B cell (primary cell): ENCODE results near the gene PRIM2. TPM values are rescaled to one million over a fixed set of nuclear protein-coding genes. Genes with fewer than 3 reads are reported as not detected.

Source experiments
- ATAC-seq: fragments of 200-7000 bp; cut with Tn5 transposase; one replicate; pipeline ENCODE4 v1.10.0; 2021; ENCODE audit warnings: low read depth, mild to moderate bottlenecking, moderate number of reproducible peaks, moderate library complexity
- CTCF ChIA-PET: fragments of 350-600 bp; sonication (Branson Sonifier 250); formaldehyde crosslinking; loops from one replicate; lab custom pipeline; 2021; ENCODE audit warnings: antibody characterized with exemption, inconsistent platforms; lab: Charles Lee
- POLR2A ChIA-PET: fragments of 350-600 bp; sonication (Branson Sonifier 250); formaldehyde crosslinking; loops from one replicate; lab custom pipeline; 2021; ENCODE audit warnings: antibody characterized with exemption; lab: Charles Lee
- DNase-seq: peaks from one replicate; pipeline ENCODE4 v3.0.0; 2013
- H2AFZ ChIP-seq: 2 replicates; pipeline ENCODE4 v1.6.1; 2012; ENCODE audit warnings: mild to moderate bottlenecking, low read depth, low read length; ENCODE audit not compliant: insufficient read depth, poor library complexity, severe bottlenecking
- H3K27ac ChIP-seq, 2 donors: 1 replicate in 1 of 2; 2 replicates in 1 of 2; pipeline ENCODE4 v1.5.1; 2012 to 2013; ENCODE audit warnings: low read length in 2 of 2, mild to moderate bottlenecking in 2 of 2, moderate library complexity in 1 of 2
- H3K27me3 ChIP-seq, 4 experiments: fragments of 200-600 bp in 1 of 4; sonication (generic) in 1 of 4; replicated peaks in 1 of 4; 1 replicate in 2 of 4; 2 replicates in 2 of 4; pipeline versions ENCODE4 v1.6.1 to v1.7.0; 2013 to 2016; ENCODE audit warnings: low read length in 3 of 4, mild to moderate bottlenecking in 2 of 4, mixed read lengths in 1 of 4, moderate library complexity in 1 of 4; ENCODE audit not compliant: insufficient read depth in 4 of 4, control insufficient read depth in 3 of 4; ENCODE audit errors: control extremely low read depth in 1 of 4
- H3K36me3 ChIP-seq, 2 experiments: replicated peaks in 1 of 2; 1 replicate in 1 of 2; 2 replicates in 1 of 2; pipeline versions ENCODE4 v1.6.1 to v1.7.1; 2013; ENCODE audit warnings: low read length in 1 of 2; ENCODE audit not compliant: insufficient read depth in 2 of 2, control insufficient read depth in 1 of 2; ENCODE audit errors: control extremely low read depth in 1 of 2, extremely low read depth in 1 of 2
- H3K4me1 ChIP-seq, 2 donors: fragments of 200-600 bp in 1 of 2; sonication (generic) in 1 of 2; 1 replicate in 1 of 2; 2 replicates in 1 of 2; pipeline versions ENCODE4 v1.5.1 to v1.6.1; 2013 to 2017; ENCODE audit warnings: low read length in 2 of 2; ENCODE audit not compliant: control insufficient read depth in 2 of 2, insufficient read depth in 2 of 2
- H3K4me2 ChIP-seq: replicated peaks from 2 replicates; pipeline ENCODE3; 2012; ENCODE audit warnings: mild to moderate bottlenecking, low read depth, low read length; ENCODE audit not compliant: poor library complexity, severe bottlenecking
- H3K4me3 ChIP-seq, 5 experiments: fragments of 200-600 bp in 1 of 5; sonication (generic) in 1 of 5; 1 replicate in 3 of 5; 2 replicates in 2 of 5; pipeline versions ENCODE4 v1.5.1 to v1.7.0; 2011 to 2016; ENCODE audit warnings: low read length in 4 of 5, mild to moderate bottlenecking in 4 of 5, low read depth in 2 of 5, control low read depth in 1 of 5, moderate library complexity in 1 of 5; ENCODE audit not compliant: insufficient read depth in 1 of 5; ENCODE audit errors: control extremely low read depth in 1 of 5, extremely low read depth in 1 of 5
- H3K79me2 ChIP-seq: fragments of 200-600 bp; sonication (generic); one replicate; pipeline ENCODE4 v1.6.0; 2016; ENCODE audit warnings: low read length; ENCODE audit not compliant: control insufficient read depth, insufficient read depth
- H3K9ac ChIP-seq: fragments of 200-600 bp; sonication (generic); 2 replicates; pipeline ENCODE4 v1.6.1; 2017; ENCODE audit warnings: mild to moderate bottlenecking, low read length, moderate library complexity
- H3K9me3 ChIP-seq, 3 donors: one replicate each; pipeline versions ENCODE4 v1.6.1 to v1.7.1; 2013; ENCODE audit warnings: low read length in 2 of 3; ENCODE audit not compliant: control insufficient read depth in 2 of 3, insufficient read depth in 1 of 3; ENCODE audit errors: control extremely low read depth in 1 of 3
- H4K20me1 ChIP-seq: 2 replicates; pipeline ENCODE4 v1.6.0; 2012; ENCODE audit warnings: mild to moderate bottlenecking, low read length; ENCODE audit not compliant: insufficient read depth, control insufficient read depth, poor library complexity, severe bottlenecking
- H3K27ac Mint-ChIP-seq: one replicate; pipeline ENCODE4 v1.8.0; 2021; ENCODE audit warnings: mixed read lengths
- H3K27me3 Mint-ChIP-seq: one replicate; pipeline ENCODE4 v1.8.0; 2021; ENCODE audit warnings: mixed read lengths
- H3K4me1 Mint-ChIP-seq: one replicate; pipeline ENCODE4 v1.8.0; 2021; ENCODE audit warnings: mixed read lengths
- H3K4me3 Mint-ChIP-seq: one replicate; pipeline ENCODE4 v1.8.0; 2021; ENCODE audit warnings: mixed read lengths
- H3K9me3 Mint-ChIP-seq: one replicate; pipeline ENCODE4 v1.8.0; 2022; ENCODE audit warnings: mixed read lengths; ENCODE audit not compliant: insufficient read depth
- EZH2 ChIP-seq: IDR thresholded peaks from 2 replicates; pipeline ENCODE4 v1.6.1; 2012; ENCODE audit warnings: borderline replicate concordance, low read depth, mild to moderate bottlenecking, moderate library complexity, low read length; ENCODE audit not compliant: insufficient read depth, poor library complexity, severe bottlenecking
- WGBS: methylation state at CpG from one replicate; pipeline ENCODE4 v1.1.5; 2013; ENCODE audit warnings: missing lambda C conversion rate; ENCODE audit not compliant: insufficient coverage; 5-methylcytosine and 5-hydroxymethylcytosine counted together
- intact Hi-C: fragments of 100-400 bp; cut with micrococcal nuclease; formaldehyde crosslinking; loops from one replicate; pipeline ENCODE4 v1.10.0; 2022
- polyA plus RNA-seq: library from polyadenylated mRNA; depleted of rRNA; stranded (reverse); fragments of >200 nt; gene quantifications from 2 replicates; pipeline ENCODE4 v1.2.3, GENCODE V29; 2012
- total RNA-seq, 2 donors: library from RNA; stranded (reverse); fragments of 120-200 nt in 1 of 2; gene quantifications; 1 replicate in 1 of 2; 2 replicates in 1 of 2; pipeline versions ENCODE4 v1.2.3 to v1.2.4, GENCODE V29; 2013 to 2022
- TF ChIP-seq, protein P1 (sequence below): fragments of 200-600 bp; IDR thresholded peaks from one replicate; pipeline ENCODE4 v1.8.0; 2022; ENCODE audit warnings: antibody characterized with exemption, mild to moderate bottlenecking

Gene PRIM2
- total and polyA plus RNA-seq, 2 donors (not counting 1 experiment from before 2014, with no cell fraction given) = 5.2 to 21.0 TPM

DNA sequence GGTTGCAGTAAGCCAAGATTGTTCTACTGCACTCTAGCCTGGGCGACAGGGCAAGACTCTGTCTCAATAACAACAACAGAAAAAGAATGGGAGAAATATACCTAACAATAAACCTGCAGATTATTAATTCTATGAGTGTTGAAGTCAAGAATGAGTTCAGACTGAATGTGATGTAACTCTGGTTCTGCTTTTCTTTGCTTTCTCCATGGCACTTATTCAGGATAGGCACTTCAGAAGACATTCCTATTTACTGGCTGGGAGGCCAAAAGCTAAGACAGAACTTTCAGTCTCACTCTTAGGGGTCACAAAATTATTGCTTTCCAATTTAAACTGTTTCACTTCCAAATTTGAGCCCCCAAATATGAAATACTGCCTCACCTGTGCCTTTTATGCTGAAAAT, 15.7 kb upstream of the PRIM2 start:
- H3K4me3 ChIP-seq = no peak overlapping the region
- no peaks in the 10 kb centered on the region for H4K20me1 ChIP-seq
- Mint-ChIP-seq H3K27me3 (peaks cover 19% of the 10 kb centered on the region), H3K4me1 (no peaks in the 10 kb centered on the region), H3K27ac (no peak overlapping the region), H3K9me3 (no peaks in the 10 kb centered on the region), H3K4me3 (no peak overlapping the region)
- WGBS = no CpG with 5 or more reads among the region's 1 CpG
- POLR2A ChIA-PET = no interaction called here
- TF ChIP-seq, protein P1, sequence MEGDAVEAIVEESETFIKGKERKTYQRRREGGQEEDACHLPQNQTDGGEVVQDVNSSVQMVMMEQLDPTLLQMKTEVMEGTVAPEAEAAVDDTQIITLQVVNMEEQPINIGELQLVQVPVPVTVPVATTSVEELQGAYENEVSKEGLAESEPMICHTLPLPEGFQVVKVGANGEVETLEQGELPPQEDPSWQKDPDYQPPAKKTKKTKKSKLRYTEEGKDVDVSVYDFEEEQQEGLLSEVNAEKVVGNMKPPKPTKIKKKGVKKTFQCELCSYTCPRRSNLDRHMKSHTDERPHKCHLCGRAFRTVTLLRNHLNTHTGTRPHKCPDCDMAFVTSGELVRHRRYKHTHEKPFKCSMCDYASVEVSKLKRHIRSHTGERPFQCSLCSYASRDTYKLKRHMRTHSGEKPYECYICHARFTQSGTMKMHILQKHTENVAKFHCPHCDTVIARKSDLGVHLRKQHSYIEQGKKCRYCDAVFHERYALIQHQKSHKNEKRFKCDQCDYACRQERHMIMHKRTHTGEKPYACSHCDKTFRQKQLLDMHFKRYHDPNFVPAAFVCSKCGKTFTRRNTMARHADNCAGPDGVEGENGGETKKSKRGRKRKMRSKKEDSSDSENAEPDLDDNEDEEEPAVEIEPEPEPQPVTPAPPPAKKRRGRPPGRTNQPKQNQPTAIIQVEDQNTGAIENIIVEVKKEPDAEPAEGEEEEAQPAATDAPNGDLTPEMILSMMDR = no peak
- no peak for TF ChIP-seq EZH2
- H2AFZ ChIP-seq = no peak overlapping the region
- no peaks in the 10 kb centered on the region for H3K36me3 ChIP-seq
- CTCF ChIA-PET = no interaction called here
- no peaks in the 10 kb centered on the region for H3K4me1 ChIP-seq
- H3K9ac ChIP-seq = no peak overlapping the region
- peaks cover 0 to 3% (median 1%) of the 10 kb centered on the region in 4 experiments for H3K27me3 ChIP-seq
- ATAC-seq (no peak), DNase-seq (no peak)
- intact Hi-C loops = no loop called here
- H3K9me3 ChIP-seq = no peaks in the 10 kb centered on the region
- H3K4me2 ChIP-seq = no peak overlapping the region
- no peaks in the 10 kb centered on the region for H3K79me2 ChIP-seq
- H3K27ac ChIP-seq = no peak overlapping the region

DNA sequence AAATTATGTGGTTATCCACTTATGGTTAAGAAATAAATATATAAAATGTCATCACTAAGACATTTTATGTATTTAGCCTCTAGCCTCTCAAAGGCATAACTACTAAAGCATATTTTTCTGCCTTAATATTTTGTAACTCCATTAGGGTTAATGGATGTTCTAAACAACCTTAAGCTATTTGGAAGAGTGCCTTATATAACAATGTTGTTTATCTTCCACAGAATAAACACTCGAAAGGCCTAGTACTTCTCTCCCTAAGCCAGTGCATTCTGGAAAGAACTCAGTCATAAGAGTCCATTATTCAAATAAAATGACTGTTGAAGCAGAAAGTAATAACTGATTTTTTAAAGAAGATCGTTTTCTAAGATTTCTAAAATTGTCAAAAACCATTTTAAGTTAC, 15.0 kb upstream of the PRIM2 start:
- Histone ChIP-seq H3K27me3 (peaks cover 0 to 3% (median 1%) of the 10 kb centered on the region in 4 experiments), H4K20me1 (no peaks in the 10 kb centered on the region), H3K79me2 (no peaks in the 10 kb centered on the region), H2AFZ (no peak overlapping the region), H3K4me2 (no peak overlapping the region), H3K4me3 (no peak overlapping the region), H3K27ac (no peak overlapping the region), H3K4me1 (no peaks in the 10 kb centered on the region), H3K9ac (no peak overlapping the region), H3K9me3 (no peaks in the 10 kb centered on the region), H3K36me3 (no peaks in the 10 kb centered on the region)
- Mint-ChIP-seq H3K9me3 (no peaks in the 10 kb centered on the region), H3K27ac (no peak overlapping the region), H3K4me3 (no peak overlapping the region), H3K27me3 (peaks cover 19% of the 10 kb centered on the region), H3K4me1 (no peaks in the 10 kb centered on the region)
- CTCF ChIA-PET = interaction anchor here (1.3 kb wide), 1 partner anchor 14 kb away, joined by 4 read pairs; the partner anchor contains the start of gene PRIM2
- POLR2A ChIA-PET = no interaction called here
- ATAC-seq (no peak), DNase-seq (no peak)
- WGBS = no CpG with 5 or more reads among the region's 2 CpGs
- intact Hi-C loops = no loop called here
- TF ChIP-seq EZH2 = no peak
